DND-41 (cell line): ENCODE results near the gene DEFB124.

Experiments
- ATAC-seq: fragments of 200-7000 bp; cut with Tn5 transposase; 3 replicates; pipeline ENCODE4 v1.9.1; 2021; ENCODE audit warnings: low read depth; ENCODE audit not compliant: insufficient read depth
- DNase-seq: peaks from one replicate; pipeline ENCODE4 v3.0.0-alpha.2; 2020
- H2AFZ ChIP-seq: 2 replicates; pipeline ENCODE4 v1.6.0; 2012; ENCODE audit warnings: low read depth, low read length
- H3K27ac ChIP-seq: 2 replicates; pipeline ENCODE4 v1.5.1; 2012; ENCODE audit warnings: low read length, inconsistent platforms
- H3K27me3 ChIP-seq: fragments of 200-600 bp; sonication (generic); 2 replicates; pipeline ENCODE4 v1.6.0; 2012; ENCODE audit warnings: low read length, mild to moderate bottlenecking, inconsistent platforms; ENCODE audit not compliant: insufficient read depth, poor library complexity
- H3K36me3 ChIP-seq: 2 replicates; pipeline ENCODE4 v1.5.1; 2012; ENCODE audit warnings: low read length, inconsistent platforms; ENCODE audit not compliant: insufficient read depth
- H3K4me1 ChIP-seq: 2 replicates; pipeline ENCODE4 v1.5.1; 2012; ENCODE audit warnings: mild to moderate bottlenecking, low read length; ENCODE audit not compliant: insufficient read depth
- H3K4me2 ChIP-seq: 2 replicates; pipeline ENCODE4 v1.6.0; 2012; ENCODE audit warnings: mild to moderate bottlenecking, moderate library complexity, low read length, inconsistent platforms; ENCODE audit not compliant: insufficient read depth
- H3K4me3 ChIP-seq, 2 experiments: fragments of 200-600 bp in 1 of 2; shearing (Covaris generic) in 1 of 2; 2 replicates each; pipeline ENCODE4 v1.5.1; 2012 to 2016; ENCODE audit warnings: inconsistent platforms in 2 of 2, low read length in 2 of 2, mild to moderate bottlenecking in 2 of 2, low read depth in 1 of 2, moderate library complexity in 1 of 2
- H3K79me2 ChIP-seq: 2 replicates; pipeline ENCODE4 v1.6.0; 2012; ENCODE audit warnings: low read length, inconsistent platforms; ENCODE audit not compliant: insufficient read depth
- H3K9ac ChIP-seq: 2 replicates; pipeline ENCODE4 v1.6.0; 2012; ENCODE audit warnings: low read depth, mild to moderate bottlenecking, inconsistent platforms, low read length, moderate library complexity
- H3K9me3 ChIP-seq: 2 replicates; pipeline ENCODE4 v1.5.1; 2012; ENCODE audit warnings: low read length, moderate library complexity, mild to moderate bottlenecking, inconsistent platforms; ENCODE audit not compliant: insufficient read depth, severe bottlenecking
- H4K20me1 ChIP-seq: 2 replicates; pipeline ENCODE4 v1.6.0; 2012; ENCODE audit warnings: low read length; ENCODE audit not compliant: insufficient read depth
- EZH2 ChIP-seq: IDR thresholded peaks from 3 replicates; pipeline ENCODE4 v1.6.1; 2012; ENCODE audit warnings: borderline replicate concordance, low read depth, mild to moderate bottlenecking, moderate library complexity, low read length, inconsistent platforms; ENCODE audit not compliant: severe bottlenecking
- TF ChIP-seq, protein P1 (sequence below): IDR thresholded peaks from 2 replicates; pipeline ENCODE4 v1.5.1; 2012; ENCODE audit warnings: borderline replicate concordance, low read length, moderate library complexity, mild to moderate bottlenecking; ENCODE audit not compliant: poor library complexity, severe bottlenecking; ENCODE audit errors: extremely low read depth

DEFB124 gene

GRCh38 chr20:31418307-31418706, 56.6 kb downstream of the DEFB124 start:
- H3K4me3 ChIP-seq, result no peak overlapping the region
- H4K20me1 ChIP-seq, result no peaks in the 10 kb centered on the region
- no peak for DNase-seq
- ATAC-seq, result no peak
- H2AFZ ChIP-seq, result no peak overlapping the region
- no peaks in the 10 kb centered on the region for H3K36me3 ChIP-seq
- no peaks in the 10 kb centered on the region for H3K79me2 ChIP-seq
- H3K9ac ChIP-seq, result no peak overlapping the region
- H3K4me1 ChIP-seq, result no peaks in the 10 kb centered on the region
- no peak overlapping the region for H3K4me2 ChIP-seq
- H3K9me3 ChIP-seq, result no peaks in the 10 kb centered on the region
- TF ChIP-seq, protein P1, sequence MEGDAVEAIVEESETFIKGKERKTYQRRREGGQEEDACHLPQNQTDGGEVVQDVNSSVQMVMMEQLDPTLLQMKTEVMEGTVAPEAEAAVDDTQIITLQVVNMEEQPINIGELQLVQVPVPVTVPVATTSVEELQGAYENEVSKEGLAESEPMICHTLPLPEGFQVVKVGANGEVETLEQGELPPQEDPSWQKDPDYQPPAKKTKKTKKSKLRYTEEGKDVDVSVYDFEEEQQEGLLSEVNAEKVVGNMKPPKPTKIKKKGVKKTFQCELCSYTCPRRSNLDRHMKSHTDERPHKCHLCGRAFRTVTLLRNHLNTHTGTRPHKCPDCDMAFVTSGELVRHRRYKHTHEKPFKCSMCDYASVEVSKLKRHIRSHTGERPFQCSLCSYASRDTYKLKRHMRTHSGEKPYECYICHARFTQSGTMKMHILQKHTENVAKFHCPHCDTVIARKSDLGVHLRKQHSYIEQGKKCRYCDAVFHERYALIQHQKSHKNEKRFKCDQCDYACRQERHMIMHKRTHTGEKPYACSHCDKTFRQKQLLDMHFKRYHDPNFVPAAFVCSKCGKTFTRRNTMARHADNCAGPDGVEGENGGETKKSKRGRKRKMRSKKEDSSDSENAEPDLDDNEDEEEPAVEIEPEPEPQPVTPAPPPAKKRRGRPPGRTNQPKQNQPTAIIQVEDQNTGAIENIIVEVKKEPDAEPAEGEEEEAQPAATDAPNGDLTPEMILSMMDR, result no peak
- TF ChIP-seq EZH2, result no peak
- no peaks in the 10 kb centered on the region for H3K27me3 ChIP-seq
- H3K27ac ChIP-seq, result no peak overlapping the region

DNA sequence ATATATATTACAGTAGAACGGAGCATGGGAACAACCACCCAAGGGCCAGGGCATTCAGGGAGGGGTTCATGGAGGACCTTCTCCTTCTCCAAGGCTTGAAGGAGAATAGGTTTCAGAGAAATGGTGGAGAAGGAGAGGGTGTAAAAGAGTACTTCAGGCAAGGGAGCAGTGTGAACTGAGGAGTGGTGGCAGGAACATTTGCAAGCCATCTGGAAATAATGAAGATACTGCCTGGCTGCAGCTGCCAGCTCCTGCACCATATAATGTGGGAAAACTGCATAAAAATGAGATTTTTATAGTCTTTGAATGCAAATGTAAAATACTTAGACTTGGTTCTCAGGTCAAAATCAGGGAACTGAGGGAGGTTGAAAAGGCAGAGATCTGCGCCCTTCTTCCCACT, 59.3 kb downstream of the DEFB124 start:
- Histone ChIP-seq H3K4me3 (no peak overlapping the region), H3K9me3 (no peaks in the 10 kb centered on the region), H2AFZ (no peak overlapping the region), H4K20me1 (no peaks in the 10 kb centered on the region), H3K27me3 (no peaks in the 10 kb centered on the region), H3K4me2 (no peak overlapping the region), H3K79me2 (no peaks in the 10 kb centered on the region), H3K4me1 (no peaks in the 10 kb centered on the region), H3K9ac (no peak overlapping the region), H3K36me3 (no peaks in the 10 kb centered on the region), H3K27ac (no peak overlapping the region)
- ATAC-seq (no peak), DNase-seq (no peak)
- TF ChIP-seq, protein P1, result no peak
- TF ChIP-seq EZH2, result no peak
